HCT116 (cell line): ENCODE data around the gene ZNF423. TPM values are rescaled to one million over a fixed set of nuclear protein-coding genes. Genes with fewer than 3 reads are reported as not detected.
"Not testable (repeated sequence)": the region's sequence is repeated elsewhere in the genome, so short reads cannot be mapped to it uniquely, and the experiment has no call there.

Source experiments
- ATAC-seq: fragments of 200-7000 bp; cut with Tn5 transposase; 2 replicates; pipeline ENCODE4 v1.9.1; 2020; ENCODE audit warnings: mild to moderate bottlenecking, moderate library complexity
- BruUV-seq: library from RNA; stranded (reverse); fragments of 400-500 nt; replicated peaks from 2 replicates; lab custom pipeline; 2021; lab: Mats Ljungman, UMichigan
- CTCF ChIA-PET: fragments of 300-600 bp; sonication (Branson Sonifier 250); formaldehyde crosslinking; loops from one replicate; lab custom pipeline; 2021; ENCODE audit warnings: antibody characterized with exemption; lab: Charles Lee
- POLR2A ChIA-PET: fragments of 300-600, 350-600 bp; sonication (Branson Sonifier 250); formaldehyde crosslinking; loops from one replicate; lab custom pipeline; 2021; ENCODE audit warnings: antibody characterized with exemption; lab: Charles Lee
- RAD21 ChIA-PET, 2 experiments: fragments of 300-600 bp; sonication (Branson Sonifier 250); formaldehyde crosslinking; loops; one replicate each; lab custom pipeline; 2023; ENCODE audit warnings: low total read pairs in 2 of 2; ENCODE audit not compliant: uncharacterized antibody in 2 of 2, unreplicated experiment in 2 of 2, low non-redundant PET in 1 of 2; lab: Charles Lee
- DNase-seq: peaks from one replicate; pipeline ENCODE4 v3.0.0-alpha.2; 2010; ENCODE audit warnings: low read depth, low spot score
- H2AFZ ChIP-seq: fragments of 200-600 bp; shearing (Covaris generic), sonication (generic); 2 replicates; pipeline ENCODE4 v1.6.1; 2017; ENCODE audit warnings: low read depth, mixed run types, mixed read lengths, antibody characterized with exemption, low read length; ENCODE audit not compliant: poor library complexity, severe bottlenecking
- H3K27ac ChIP-seq: 2 replicates; pipeline ENCODE4 v1.5.1; 2012; ENCODE audit warnings: low read depth, low read length
- H3K27me3 ChIP-seq: fragments of 200-600 bp; sonication (generic); 2 replicates; pipeline ENCODE4 v1.6.1; 2016; ENCODE audit warnings: mixed run types, low read length, mixed read lengths; ENCODE audit not compliant: insufficient read depth
- H3K36me3 ChIP-seq, 2 experiments: fragments of 200-500 bp in 1 of 2; fragments of 200-600 bp in 1 of 2; sonication (Bioruptor generic) in 1 of 2; sonication (generic) in 1 of 2; 2 replicates each; pipeline versions ENCODE4 v1.5.1 to v1.6.1; 2014 to 2016; ENCODE audit warnings: low read length in 2 of 2, inconsistent platforms in 1 of 2, mixed read lengths in 1 of 2, mixed run types in 1 of 2; ENCODE audit not compliant: insufficient read depth in 2 of 2, control insufficient read depth in 1 of 2
- H3K4me1 ChIP-seq, 2 experiments: fragments of 200-600 bp in 1 of 2; sonication (generic) in 1 of 2; 2 replicates each; pipeline versions ENCODE4 v1.5.1 to v1.6.1; 2012 to 2017; ENCODE audit warnings: low read length in 2 of 2, inconsistent platforms in 1 of 2, mild to moderate bottlenecking in 1 of 2, mixed read lengths in 1 of 2, mixed run types in 1 of 2, moderate library complexity in 1 of 2; ENCODE audit not compliant: insufficient read depth in 2 of 2, control insufficient read depth in 1 of 2
- H3K4me2 ChIP-seq: fragments of 200-600 bp; sonication (generic); 2 replicates; pipeline ENCODE4 v1.6.1; 2017; ENCODE audit warnings: mixed run types, low read length, mixed read lengths
- H3K4me3 ChIP-seq, 2 experiments: fragments of 200-600 bp in 1 of 2; sonication (generic) in 1 of 2; replicated peaks in 1 of 2; 2 replicates each; pipeline ENCODE4 v1.5.1; 2011 to 2016; ENCODE audit warnings: low read length in 2 of 2, control low read depth in 1 of 2, low read depth in 1 of 2, mild to moderate bottlenecking in 1 of 2, mixed read lengths in 1 of 2, mixed run types in 1 of 2
- H3K79me2 ChIP-seq: fragments of 200-600 bp; sonication (generic); 2 replicates; pipeline ENCODE4 v1.6.1; 2017; ENCODE audit warnings: mild to moderate bottlenecking, mixed run types, low read length, moderate library complexity, mixed read lengths; ENCODE audit not compliant: insufficient read depth
- H3K9ac ChIP-seq: fragments of 200-600 bp; sonication (generic); 2 replicates; pipeline ENCODE4 v1.6.1; 2016; ENCODE audit warnings: low read length, mixed read lengths
- H3K9me2 ChIP-seq: fragments of 200-600 bp; sonication (generic), shearing (Covaris generic); 2 replicates; pipeline ENCODE4 v1.6.1; 2017; ENCODE audit warnings: mixed run types, mild to moderate bottlenecking, moderate library complexity; ENCODE audit not compliant: insufficient read depth
- H3K9me3 ChIP-seq, 2 experiments: fragments of 200-500 bp in 1 of 2; fragments of 200-600 bp in 1 of 2; sonication (Bioruptor generic) in 1 of 2; sonication (generic) in 1 of 2; 2 replicates each; pipeline ENCODE4 v1.6.1; 2014 to 2017; ENCODE audit warnings: low read length in 2 of 2, mixed read lengths in 2 of 2, inconsistent platforms in 1 of 2, low read depth in 1 of 2, mild to moderate bottlenecking in 1 of 2, mixed run types in 1 of 2, moderate library complexity in 1 of 2; ENCODE audit not compliant: control insufficient read depth in 1 of 2, insufficient read depth in 1 of 2
- H4K20me1 ChIP-seq: fragments of 200-600 bp; sonication (generic), shearing (Covaris generic); 2 replicates; pipeline ENCODE4 v1.6.1; 2017; ENCODE audit warnings: mixed run types, mild to moderate bottlenecking, moderate library complexity; ENCODE audit not compliant: insufficient read depth
- CBX3 ChIP-seq: IDR thresholded peaks from 2 replicates; pipeline ENCODE4 v1.6.1; 2012; ENCODE audit warnings: low read depth
- CEBPB ChIP-seq: IDR thresholded peaks from 2 replicates; pipeline ENCODE4 v1.6.1; 2012; ENCODE audit warnings: low read depth
- ELF1 ChIP-seq: IDR thresholded peaks from 2 replicates; pipeline ENCODE4 v1.6.1; 2012; ENCODE audit warnings: low read depth, borderline replicate concordance
- EZH2 ChIP-seq: fragments of 200-600 bp; sonication (generic); IDR thresholded peaks from 2 replicates; pipeline ENCODE4 v1.6.1; 2017; ENCODE audit warnings: antibody characterized with exemption, mixed run types
- EZH2phosphoT487 ChIP-seq: fragments of 200-600 bp; IDR thresholded peaks from 2 replicates; pipeline ENCODE4 v1.6.1; 2018; ENCODE audit warnings: antibody characterized with exemption, borderline replicate concordance
- FOSL1 ChIP-seq: IDR thresholded peaks from 2 replicates; pipeline ENCODE4 v1.6.1; 2012; ENCODE audit warnings: low read depth
- JUND ChIP-seq: IDR thresholded peaks from 2 replicates; pipeline ENCODE4 v1.6.1; 2012
- POLR2A ChIP-seq: IDR thresholded peaks from 2 replicates; pipeline ENCODE4 v1.7.0; 2011; ENCODE audit warnings: borderline replicate concordance; ENCODE audit not compliant: insufficient read depth, insufficient read length; ENCODE audit errors: extremely low read depth
- POLR2AphosphoS5 ChIP-seq: IDR thresholded peaks from 2 replicates; pipeline ENCODE4 v1.6.1; 2011; ENCODE audit warnings: mild to moderate bottlenecking, low read depth, low read length, moderate library complexity
- RAD21 ChIP-seq: IDR thresholded peaks from 2 replicates; pipeline ENCODE4 v1.6.1; 2012; ENCODE audit warnings: low read depth, mild to moderate bottlenecking
- SIN3A ChIP-seq: IDR thresholded peaks from 2 replicates; pipeline ENCODE4 v1.6.1; 2012; ENCODE audit warnings: low read depth
- TCF7L2 ChIP-seq: IDR thresholded peaks from 2 replicates; pipeline ENCODE4 v1.7.0; 2011; ENCODE audit warnings: borderline replicate concordance, inconsistent platforms; ENCODE audit not compliant: insufficient read depth, insufficient read length; ENCODE audit errors: extremely low read depth
- YY1 ChIP-seq: IDR thresholded peaks from 2 replicates; pipeline ENCODE4 v1.6.1; 2011; ENCODE audit warnings: low read length, low read depth, moderate library complexity, mild to moderate bottlenecking; ENCODE audit not compliant: insufficient replicate concordance; ENCODE audit errors: extremely low read depth
- intact Hi-C: fragments of 100-400 bp; cut with micrococcal nuclease; formaldehyde crosslinking; loops from 2 replicates; pipeline ENCODE4 v1.10.0; 2022
- total RNA-seq: library from RNA; stranded (reverse); gene quantifications from one replicate; pipeline ENCODE4 v1.2.1, GENCODE V29; 2021; ENCODE audit not compliant: unreplicated experiment
- TF ChIP-seq, protein P1 (sequence below): IDR thresholded peaks from 2 replicates; pipeline ENCODE4 v1.6.1; 2011; ENCODE audit warnings: mild to moderate bottlenecking, low read length, moderate library complexity; ENCODE audit not compliant: insufficient replicate concordance; ENCODE audit errors: extremely low read depth
- TF ChIP-seq, protein P2 (sequence below), 3 experiments: fragments of 200-600 bp in 1 of 3; sonication (generic) in 1 of 3; IDR thresholded peaks in 2 of 3; conservative IDR thresholded peaks in 1 of 3; 2 replicates each; pipeline ENCODE4 v1.5.1; 2012 to 2017; ENCODE audit warnings: low read depth in 2 of 3, low read length in 2 of 3, antibody characterized with exemption in 1 of 3, borderline replicate concordance in 1 of 3, control low read depth in 1 of 3, mild to moderate bottlenecking in 1 of 3, mixed read lengths in 1 of 3, mixed run types in 1 of 3, moderate library complexity in 1 of 3; ENCODE audit not compliant: insufficient read depth in 1 of 3

The ZNF423 gene
- total RNA-seq, 1 experiment from 2014 or later: 0.22 TPM

DNA sequence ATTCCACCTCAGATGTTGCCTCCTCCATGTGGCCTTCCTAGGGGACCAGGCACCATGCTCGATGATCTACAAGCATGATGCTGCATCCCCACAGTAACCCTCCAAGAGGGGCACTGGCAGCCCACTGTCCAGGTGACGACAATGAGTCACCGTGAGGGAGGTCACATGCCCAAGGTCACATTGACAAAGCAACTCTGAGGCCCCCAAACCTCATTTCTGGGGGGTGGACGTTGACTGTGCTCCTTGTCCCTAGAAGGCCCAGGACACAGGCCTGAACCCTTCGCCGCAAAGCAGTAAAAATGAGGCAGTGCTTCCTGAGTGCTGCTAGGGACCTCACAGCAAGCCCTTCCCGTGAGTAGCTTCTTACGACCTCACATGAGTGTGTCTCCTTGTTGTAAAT, 345.8 kb downstream of the ZNF423 start:
- DNase-seq: no peak
- no peaks in the 10 kb centered on the region for H3K9me2 ChIP-seq
- no peaks in the 10 kb centered on the region for H4K20me1 ChIP-seq
- H3K4me1 ChIP-seq: no peaks in the 10 kb centered on the region
- no peak for ATAC-seq
- TF ChIP-seq TCF7L2 (no peak), SIN3A (no peak), EZH2phosphoT487 (no peak), POLR2AphosphoS5 (no peak), JUND (no peak), POLR2A (no peak), ELF1 (no peak), CEBPB (no peak), YY1 (no peak), FOSL1 (no peak), RAD21 (no peak), CBX3 (no peak), EZH2 (no peak)
- TF ChIP-seq, protein P1, sequence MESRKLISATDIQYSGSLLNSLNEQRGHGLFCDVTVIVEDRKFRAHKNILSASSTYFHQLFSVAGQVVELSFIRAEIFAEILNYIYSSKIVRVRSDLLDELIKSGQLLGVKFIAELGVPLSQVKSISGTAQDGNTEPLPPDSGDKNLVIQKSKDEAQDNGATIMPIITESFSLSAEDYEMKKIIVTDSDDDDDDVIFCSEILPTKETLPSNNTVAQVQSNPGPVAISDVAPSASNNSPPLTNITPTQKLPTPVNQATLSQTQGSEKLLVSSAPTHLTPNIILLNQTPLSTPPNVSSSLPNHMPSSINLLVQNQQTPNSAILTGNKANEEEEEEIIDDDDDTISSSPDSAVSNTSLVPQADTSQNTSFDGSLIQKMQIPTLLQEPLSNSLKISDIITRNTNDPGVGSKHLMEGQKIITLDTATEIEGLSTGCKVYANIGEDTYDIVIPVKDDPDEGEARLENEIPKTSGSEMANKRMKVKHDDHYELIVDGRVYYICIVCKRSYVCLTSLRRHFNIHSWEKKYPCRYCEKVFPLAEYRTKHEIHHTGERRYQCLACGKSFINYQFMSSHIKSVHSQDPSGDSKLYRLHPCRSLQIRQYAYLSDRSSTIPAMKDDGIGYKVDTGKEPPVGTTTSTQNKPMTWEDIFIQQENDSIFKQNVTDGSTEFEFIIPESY: no peak
- TF ChIP-seq, protein P2, sequence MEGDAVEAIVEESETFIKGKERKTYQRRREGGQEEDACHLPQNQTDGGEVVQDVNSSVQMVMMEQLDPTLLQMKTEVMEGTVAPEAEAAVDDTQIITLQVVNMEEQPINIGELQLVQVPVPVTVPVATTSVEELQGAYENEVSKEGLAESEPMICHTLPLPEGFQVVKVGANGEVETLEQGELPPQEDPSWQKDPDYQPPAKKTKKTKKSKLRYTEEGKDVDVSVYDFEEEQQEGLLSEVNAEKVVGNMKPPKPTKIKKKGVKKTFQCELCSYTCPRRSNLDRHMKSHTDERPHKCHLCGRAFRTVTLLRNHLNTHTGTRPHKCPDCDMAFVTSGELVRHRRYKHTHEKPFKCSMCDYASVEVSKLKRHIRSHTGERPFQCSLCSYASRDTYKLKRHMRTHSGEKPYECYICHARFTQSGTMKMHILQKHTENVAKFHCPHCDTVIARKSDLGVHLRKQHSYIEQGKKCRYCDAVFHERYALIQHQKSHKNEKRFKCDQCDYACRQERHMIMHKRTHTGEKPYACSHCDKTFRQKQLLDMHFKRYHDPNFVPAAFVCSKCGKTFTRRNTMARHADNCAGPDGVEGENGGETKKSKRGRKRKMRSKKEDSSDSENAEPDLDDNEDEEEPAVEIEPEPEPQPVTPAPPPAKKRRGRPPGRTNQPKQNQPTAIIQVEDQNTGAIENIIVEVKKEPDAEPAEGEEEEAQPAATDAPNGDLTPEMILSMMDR (IDR thresholded peaks at IDR 0.05 in 2 of 3, conservative IDR thresholded peaks at IDR 0.05 in 1 of 3; ENCODE audit: borderline replicate concordance in 1 of 3, insufficient read depth in 1 of 3, low read depth in 2 of 3, low read length in 2 of 3): no peak
- no peaks in the 10 kb centered on the region for H3K36me3 ChIP-seq
- POLR2A ChIA-PET: no interaction called here
- intact Hi-C loops: no loop called here
- no peaks in the 10 kb centered on the region for H3K27me3 ChIP-seq
- CTCF ChIA-PET: no interaction called here
- H2AFZ ChIP-seq: no peak overlapping the region
- RAD21 ChIA-PET: no interaction called here
- no peak overlapping the region for H3K4me2 ChIP-seq
- no peak overlapping the region for H3K27ac ChIP-seq
- H3K9me3 ChIP-seq: no peaks in the 10 kb centered on the region
- no peaks in the 10 kb centered on the region for H3K79me2 ChIP-seq
- no peak overlapping the region for H3K4me3 ChIP-seq
- no TSS peak for BruUV-seq
- H3K9ac ChIP-seq: no peak overlapping the region

DNA sequence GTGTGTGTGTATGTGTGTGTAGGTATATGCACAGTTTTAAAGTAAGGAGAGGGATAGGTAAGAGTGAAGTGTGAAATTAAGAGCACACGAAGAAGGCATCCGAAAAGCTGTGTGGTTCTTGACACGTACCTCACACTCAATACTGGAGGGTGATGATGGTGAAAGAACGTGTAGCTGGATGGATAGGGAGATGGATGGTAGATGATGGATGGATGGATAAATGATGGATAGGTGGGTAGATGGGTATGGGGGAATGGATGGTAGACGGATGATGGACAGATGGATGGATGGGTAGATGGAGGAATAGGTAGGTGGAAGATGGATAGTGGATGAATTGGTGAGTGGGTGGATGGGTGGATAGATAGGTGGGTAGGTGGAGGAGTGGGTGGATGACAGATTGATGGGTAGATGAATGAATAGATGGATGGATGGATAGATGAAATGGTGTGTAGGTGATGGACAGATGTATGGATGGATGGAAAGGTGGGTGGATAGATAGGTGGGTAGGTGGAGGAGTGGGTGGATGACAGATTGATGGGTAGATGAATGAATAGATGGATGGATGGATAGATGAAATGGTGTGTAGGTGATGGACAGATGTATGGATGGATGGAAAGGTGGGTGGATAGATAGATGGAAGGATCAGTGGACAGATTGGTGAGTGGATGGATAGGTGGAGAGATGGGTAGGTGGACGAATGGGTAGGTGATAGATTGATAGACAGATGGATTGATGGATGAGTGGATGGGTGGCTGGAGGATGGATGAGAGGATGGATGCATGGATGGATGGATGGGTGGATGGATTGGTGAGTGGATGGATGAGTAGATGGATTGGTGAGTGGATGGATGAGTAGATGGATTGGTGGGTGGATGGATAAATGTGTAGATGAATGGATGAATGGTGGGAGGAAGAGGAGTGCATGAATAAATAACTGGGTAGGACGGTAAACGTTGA, 349.6 kb downstream of the ZNF423 start:
- BruUV-seq, H3K27ac ChIP-seq, RAD21 ChIA-PET, H3K79me2 ChIP-seq, H3K9ac ChIP-seq, H3K27me3 ChIP-seq, POLR2A ChIA-PET, H3K4me2 ChIP-seq, H3K4me3 ChIP-seq, H3K4me1 ChIP-seq, DNase-seq, H4K20me1 ChIP-seq, ATAC-seq, H3K36me3 ChIP-seq, CTCF ChIA-PET, H2AFZ ChIP-seq, H3K9me2 ChIP-seq, intact Hi-C loops, H3K9me3 ChIP-seq: not testable (repeated sequence)
